ENCODE measurements around the gene OPCML.

OPCML gene

GRCh38 chr11:133491680-133492383, 40.5 kb downstream of the OPCML start:
- Histone ChIP-seq H4K20me1 (ENCODE audit: control insufficient read depth, insufficient read depth, low read depth, low read length) (no peaks in the 10 kb centered on the region), H3K4me3 (ENCODE audit: low read length) (no peak overlapping the region), H3K79me2 (ENCODE audit: control insufficient read depth, low read length) (no peaks in the 10 kb centered on the region), H3K4me2 (ENCODE audit: low read length) (no peak overlapping the region), H3K36me3 (ENCODE audit: control insufficient read depth, low read length) (no peaks in the 10 kb centered on the region), H3K27me3 (ENCODE audit: control insufficient read depth, low read length) (no peaks in the 10 kb centered on the region), H3K4me1 (ENCODE audit: control insufficient read depth, low read length) (no peaks in the 10 kb centered on the region), H3K9me2 (replicated peaks; ENCODE audit: control insufficient read depth, low read length) (no peaks in the 10 kb centered on the region), H3K9me3 (ENCODE audit: control insufficient read depth, insufficient read depth, low read length) (no peaks in the 10 kb centered on the region; the same call in 1 of the 2 replicates), H3K27ac (ENCODE audit: low read depth, low read length) (no peak overlapping the region), H3F3A (ENCODE audit: control insufficient read depth, insufficient read depth) (no peaks in the 10 kb centered on the region)
- TF ChIP-seq CTCF (IDR thresholded peaks at IDR 0.05; ENCODE audit: low read depth, low read length, poor library complexity, severe bottlenecking) (no peak), EZH2phosphoT487 (IDR thresholded peaks at IDR 0.05; ENCODE audit: borderline replicate concordance, low read length) (no peak)

GRCh38 chr11:133480722-133481121, 51.6 kb downstream of the OPCML start:
- Histone ChIP-seq H3K36me3 (ENCODE audit: control insufficient read depth, low read length) (no peaks in the 10 kb centered on the region), H3K27ac (ENCODE audit: low read depth, low read length) (no peak overlapping the region), H3F3A (ENCODE audit: control insufficient read depth, insufficient read depth) (no peaks in the 10 kb centered on the region), H3K79me2 (ENCODE audit: control insufficient read depth, low read length) (no peaks in the 10 kb centered on the region), H3K9me2 (replicated peaks; ENCODE audit: control insufficient read depth, low read length) (no peaks in the 10 kb centered on the region), H3K4me2 (ENCODE audit: low read length) (no peak overlapping the region), H3K4me3 (ENCODE audit: low read length) (no peak overlapping the region), H4K20me1 (ENCODE audit: control insufficient read depth, insufficient read depth, low read depth, low read length) (no peaks in the 10 kb centered on the region), H3K27me3 (ENCODE audit: control insufficient read depth, low read length) (no peaks in the 10 kb centered on the region), H3K9me3 (ENCODE audit: control insufficient read depth, insufficient read depth, low read length) (no peaks in the 10 kb centered on the region), H3K4me1 (ENCODE audit: control insufficient read depth, low read length) (no peaks in the 10 kb centered on the region)
- TF ChIP-seq CTCF (IDR thresholded peaks at IDR 0.05; ENCODE audit: low read depth, low read length, poor library complexity, severe bottlenecking) = no peak
- no peak for TF ChIP-seq EZH2phosphoT487 (IDR thresholded peaks at IDR 0.05; ENCODE audit: borderline replicate concordance, low read length)

- Histone ChIP-seq H3K9me2 (replicated peaks; ENCODE audit: control insufficient read depth, low read length) (no peaks in the 10 kb centered on the region), H3K36me3 (ENCODE audit: control insufficient read depth, low read length) (no peaks in the 10 kb centered on the region), H3K27ac (ENCODE audit: low read depth, low read length) (no peak overlapping the region), H3K4me3 (ENCODE audit: low read length) (no peak overlapping the region), H3K9me3 (ENCODE audit: control insufficient read depth, insufficient read depth, low read length) (no peaks in the 10 kb centered on the region), H3K4me1 (ENCODE audit: control insufficient read depth, low read length) (no peaks in the 10 kb centered on the region), H3K4me2 (ENCODE audit: low read length) (no peak overlapping the region), H3F3A (ENCODE audit: control insufficient read depth, insufficient read depth) (no peaks in the 10 kb centered on the region), H4K20me1 (ENCODE audit: control insufficient read depth, insufficient read depth, low read depth, low read length) (no peaks in the 10 kb centered on the region), H3K27me3 (ENCODE audit: control insufficient read depth, low read length) (no peaks in the 10 kb centered on the region), H3K79me2 (ENCODE audit: control insufficient read depth, low read length) (no peaks in the 10 kb centered on the region)
- TF ChIP-seq EZH2phosphoT487 (IDR thresholded peaks at IDR 0.05; ENCODE audit: borderline replicate concordance, low read length) = no peak
- TF ChIP-seq CTCF (IDR thresholded peaks at IDR 0.05; ENCODE audit: low read depth, low read length, poor library complexity, severe bottlenecking) = no peak
Observed at GRCh38 chr11:133479209-133479608, 53.1 kb downstream of the OPCML start.

Measured in DOHH2 (cell line).